ENCODE data around the gene SYT1.

Gene SYT1

DNA sequence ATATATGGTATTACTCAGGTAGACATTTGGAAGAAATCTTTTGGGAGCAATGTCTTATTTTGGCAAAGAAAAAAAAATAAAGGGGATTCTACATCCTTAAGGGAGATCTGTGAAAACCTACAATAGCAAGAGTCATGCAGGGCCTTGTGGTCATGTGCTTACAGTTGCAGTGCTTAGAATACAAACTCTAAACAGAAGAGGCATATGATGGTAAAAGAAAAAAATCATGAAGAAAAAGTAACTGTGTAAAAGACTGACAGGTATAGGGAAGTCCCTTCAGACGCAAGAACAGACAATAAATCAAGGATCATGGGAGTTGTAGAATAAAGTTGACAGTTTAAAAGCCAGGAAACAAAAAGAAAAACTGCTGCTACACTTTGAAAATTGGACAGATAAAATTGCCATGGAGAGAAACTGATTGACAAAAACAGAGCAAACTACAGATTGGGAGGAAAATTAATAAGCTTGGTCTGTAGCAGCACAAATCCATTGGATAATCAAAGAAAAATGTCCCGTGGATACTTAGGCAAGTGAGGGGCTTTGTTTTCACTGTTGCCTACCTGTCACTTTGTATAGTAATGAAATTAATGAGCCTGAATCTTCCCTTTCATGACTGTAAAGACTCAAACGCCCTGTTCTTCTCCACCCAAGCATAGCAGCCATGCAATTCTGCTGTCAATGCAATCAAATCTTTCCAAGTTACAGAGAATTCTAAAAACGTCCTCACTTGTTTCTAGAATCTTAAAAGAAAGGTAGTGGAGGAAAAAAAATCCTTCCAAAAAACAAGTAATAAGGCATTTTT, 402.0 kb downstream of the SYT1 start:
- no peak for TF ChIP-seq FOXP2 (optimal IDR thresholded peaks at IDR 0.05; ENCODE audit: borderline replicate concordance, extremely low read depth, extremely low read length, insufficient read depth)
- TF ChIP-seq POLR2AphosphoS5 (IDR thresholded peaks at IDR 0.05; ENCODE audit: low read depth, low read length): no peak
- TF ChIP-seq TAF1 (IDR thresholded peaks at IDR 0.05; ENCODE audit: borderline replicate concordance, insufficient read depth, low read length): no peak
- TF ChIP-seq REST (IDR thresholded peaks at IDR 0.05; ENCODE audit: insufficient read depth in 1 of 2, low read depth in 2 of 2, low read length in 2 of 2): no peak
- no peak for TF ChIP-seq SIN3A (IDR thresholded peaks at IDR 0.05; ENCODE audit: borderline replicate concordance, insufficient read depth, low read length)

DNA sequence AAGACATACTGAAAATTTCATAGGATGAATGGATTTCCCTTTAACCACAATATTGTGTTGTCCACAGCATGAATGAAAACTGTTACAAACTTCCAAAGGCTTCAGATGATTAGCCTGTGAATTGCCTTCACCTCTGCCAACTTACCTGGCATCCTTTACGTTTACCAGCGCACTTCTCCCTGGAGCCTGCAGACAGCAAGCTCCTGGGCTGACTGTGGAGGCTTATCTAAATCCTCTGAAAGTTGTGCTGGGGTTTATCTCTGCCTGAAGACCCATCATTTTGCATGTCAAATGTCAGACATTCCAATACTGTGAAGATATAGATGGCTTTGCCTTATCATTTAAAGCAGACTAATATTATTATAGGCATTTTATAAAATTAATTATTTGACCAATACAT, 403.0 kb downstream of the SYT1 start:
- TF ChIP-seq FOXP2 (optimal IDR thresholded peaks at IDR 0.05; ENCODE audit: borderline replicate concordance, extremely low read depth, extremely low read length, insufficient read depth) (no peak), SIN3A (IDR thresholded peaks at IDR 0.05; ENCODE audit: borderline replicate concordance, insufficient read depth, low read length) (no peak), POLR2AphosphoS5 (IDR thresholded peaks at IDR 0.05; ENCODE audit: low read depth, low read length) (no peak), TAF1 (IDR thresholded peaks at IDR 0.05; ENCODE audit: borderline replicate concordance, insufficient read depth, low read length) (no peak), REST (IDR thresholded peaks at IDR 0.05; ENCODE audit: insufficient read depth in 1 of 2, low read depth in 2 of 2, low read length in 2 of 2) (no peak)

DNA sequence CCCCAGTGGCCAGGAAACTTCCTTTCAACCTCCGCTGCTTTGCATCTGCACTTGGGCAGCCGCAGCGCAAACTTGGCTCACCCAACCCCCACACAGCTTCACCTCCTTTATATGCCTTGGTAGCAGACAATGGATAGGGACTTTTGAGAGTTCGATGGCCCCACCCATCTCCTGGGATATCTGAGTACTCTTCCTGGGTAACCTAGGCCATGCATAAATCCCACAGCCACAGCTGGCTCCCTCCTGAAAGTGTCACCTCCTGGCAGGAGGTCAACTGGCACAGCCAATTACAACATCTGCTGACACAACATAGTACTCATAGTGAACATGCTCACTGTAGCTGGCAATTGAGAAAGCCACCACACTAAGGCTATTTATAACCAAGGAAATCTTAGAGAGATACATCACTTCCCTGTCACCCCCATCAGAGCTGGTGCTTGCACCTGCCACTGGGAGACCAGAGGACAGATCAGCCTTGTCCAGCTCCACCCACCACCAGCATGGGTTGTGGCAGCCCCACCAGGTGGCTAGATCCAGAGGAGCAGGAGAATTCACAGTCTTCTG, 410.0 kb downstream of the SYT1 start:
- no peak for TF ChIP-seq POLR2AphosphoS5 (IDR thresholded peaks at IDR 0.05; ENCODE audit: low read depth, low read length)
- no peak for TF ChIP-seq REST (IDR thresholded peaks at IDR 0.05; ENCODE audit: insufficient read depth in 1 of 2, low read depth in 2 of 2, low read length in 2 of 2)
- no peak for TF ChIP-seq SIN3A (IDR thresholded peaks at IDR 0.05; ENCODE audit: borderline replicate concordance, insufficient read depth, low read length)
- no peak for TF ChIP-seq FOXP2 (optimal IDR thresholded peaks at IDR 0.05; ENCODE audit: borderline replicate concordance, extremely low read depth, extremely low read length, insufficient read depth)
- no peak for TF ChIP-seq TAF1 (IDR thresholded peaks at IDR 0.05; ENCODE audit: borderline replicate concordance, insufficient read depth, low read length)

GRCh38 chr12:79275631-79276030, 411.1 kb downstream of the SYT1 start:
- TF ChIP-seq SIN3A (IDR thresholded peaks at IDR 0.05; ENCODE audit: borderline replicate concordance, insufficient read depth, low read length) (no peak), REST (IDR thresholded peaks at IDR 0.05; ENCODE audit: insufficient read depth in 1 of 2, low read depth in 2 of 2, low read length in 2 of 2) (no peak), TAF1 (IDR thresholded peaks at IDR 0.05; ENCODE audit: borderline replicate concordance, insufficient read depth, low read length) (no peak), FOXP2 (optimal IDR thresholded peaks at IDR 0.05; ENCODE audit: borderline replicate concordance, extremely low read depth, extremely low read length, insufficient read depth) (no peak)
